ENCODE results near the gene NCCRP1.

The NCCRP1 gene

GRCh38 chr19:39247701-39248664, 51.2 kb downstream of the NCCRP1 start:
- DNase-seq = no peak

GRCh38 chr19:39248806-39249205, 52.0 kb downstream of the NCCRP1 start, which contains the start of gene IFNL4:
Gene IFNL4 (minus strand): TSS chr19:39248856.
- no peak for DNase-seq

- DNase-seq = no peak
Measured at GRCh38 chr19:39251081-39251480, 54.3 kb downstream of the NCCRP1 start.
